HEK293T (cell line): ENCODE results near the gene PIN4.
"Not testable (repeated sequence)": the region's sequence is repeated elsewhere in the genome, so short reads cannot be mapped to it uniquely, and the experiment has no call there.

Source experiments
- CTCF ChIA-PET: fragments of 350-600 bp; formaldehyde crosslinking; extraction: SDS; loops from one replicate; lab custom pipeline; 2021; ENCODE audit warnings: antibody characterized with exemption, inconsistent platforms; lab: Yijun Ruan, JAX
- POLR2A ChIA-PET: fragments of 350-600 bp; formaldehyde crosslinking; extraction: SDS; loops from one replicate; lab custom pipeline; 2020; ENCODE audit warnings: antibody characterized with exemption, inconsistent platforms; lab: Yijun Ruan, JAX
- DNase-seq: peaks from one replicate; pipeline ENCODE4 v3.0.0; 2012; ENCODE audit warnings: mixed read lengths; ENCODE audit errors: extremely low spot score
- ARNT ChIP-seq: fragments of 450-650 bp; IDR thresholded peaks from 2 replicates; pipeline ENCODE4 v1.6.1; 2017; ENCODE audit warnings: mild to moderate bottlenecking
- BHLHE40 ChIP-seq: fragments of 450-650 bp; IDR thresholded peaks from 2 replicates; pipeline ENCODE4 v1.6.1; 2016; ENCODE audit warnings: mild to moderate bottlenecking, moderate library complexity, borderline replicate concordance
- CTBP1 ChIP-seq: fragments of 450-650 bp; IDR thresholded peaks from 2 replicates; pipeline ENCODE4 v1.6.1; 2016; ENCODE audit warnings: borderline replicate concordance
- ELF4 ChIP-seq: fragments of 450-650 bp; IDR thresholded peaks from 2 replicates; pipeline ENCODE4 v1.6.1; 2017; ENCODE audit warnings: antibody characterized with exemption
- FOXA1 ChIP-seq: fragments of 450-650 bp; IDR thresholded peaks from 2 replicates; pipeline ENCODE4 v1.6.1; 2016; ENCODE audit warnings: mild to moderate bottlenecking
- FOXK2 ChIP-seq: fragments of 450-650 bp; IDR thresholded peaks from 2 replicates; pipeline ENCODE4 v1.6.1; 2016; ENCODE audit warnings: mild to moderate bottlenecking
- FOXM1 ChIP-seq: fragments of 450-650 bp; IDR thresholded peaks from 2 replicates; pipeline ENCODE4 v1.6.1; 2017; ENCODE audit warnings: mild to moderate bottlenecking, borderline replicate concordance
- HDGF ChIP-seq: fragments of 450-650 bp; IDR thresholded peaks from 2 replicates; pipeline ENCODE4 v1.6.1; 2017; ENCODE audit warnings: antibody characterized with exemption, borderline replicate concordance
- L3MBTL2 ChIP-seq: fragments of 450-650 bp; conservative IDR thresholded peaks from 2 replicates; pipeline ENCODE4 v1.6.1; 2016; ENCODE audit warnings: mild to moderate bottlenecking
- LEF1 ChIP-seq: fragments of 450-650 bp; IDR thresholded peaks from 2 replicates; pipeline ENCODE4 v1.6.1; 2017; ENCODE audit warnings: mild to moderate bottlenecking, borderline replicate concordance
- NFRKB ChIP-seq: fragments of 450-650 bp; IDR thresholded peaks from 2 replicates; pipeline ENCODE4 v1.6.1; 2016; ENCODE audit warnings: mild to moderate bottlenecking, moderate library complexity
- SP1 ChIP-seq: fragments of 450-650 bp; IDR thresholded peaks from 2 replicates; pipeline ENCODE4 v1.6.1; 2017
- SUZ12 ChIP-seq: fragments of 450-650 bp; IDR thresholded peaks from 2 replicates; pipeline ENCODE4 v1.6.1; 2016; ENCODE audit warnings: mild to moderate bottlenecking
- TARDBP ChIP-seq: fragments of 450-650 bp; IDR thresholded peaks from 2 replicates; pipeline ENCODE4 v1.6.1; 2016
- ZNF384 ChIP-seq: fragments of 450-650 bp; IDR thresholded peaks from 2 replicates; pipeline ENCODE4 v1.6.1; 2016
- TF ChIP-seq, protein P1 (sequence below): fragments of 450-650 bp; IDR thresholded peaks from 2 replicates; pipeline ENCODE4 v1.6.1; 2016

PIN4 gene

DNA sequence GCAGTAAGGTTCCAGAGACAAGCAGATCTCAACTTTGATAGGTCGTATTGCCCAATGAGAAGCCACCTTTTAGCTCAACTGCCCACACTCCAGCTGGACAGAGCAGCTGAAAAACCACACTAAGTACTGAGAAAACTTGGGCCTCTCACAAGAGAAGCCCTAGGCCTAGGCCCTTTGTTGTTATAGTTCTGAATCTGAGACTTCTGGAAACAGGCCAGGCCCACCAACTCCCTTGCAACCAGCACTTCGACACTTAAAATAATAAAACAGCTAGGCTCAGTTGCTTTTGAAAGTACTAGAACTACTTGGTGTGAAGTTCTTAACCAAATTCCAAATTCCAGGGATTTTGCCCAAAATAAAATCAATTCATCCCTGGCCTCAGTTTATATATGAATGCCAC, 36.4 kb upstream of the PIN4 start:
- ChIA-PET POLR2A (no interaction called here), CTCF (interaction anchor here (0.8 to 1.3 kb wide), 2 partner anchors 18 to 143 kb away, joined by 3 read pairs; no protein-coding TSS in a partner anchor)
- DNase-seq = no peak
- TF ChIP-seq ZNF384 (no peak), BHLHE40 (no peak), FOXK2 (no peak), TARDBP (no peak), ARNT (no peak), HDGF (no peak), FOXA1 (no peak), L3MBTL2 (no peak), NFRKB (no peak), SUZ12 (no peak), FOXM1 (no peak), LEF1 (no peak)
- TF ChIP-seq, protein P1, sequence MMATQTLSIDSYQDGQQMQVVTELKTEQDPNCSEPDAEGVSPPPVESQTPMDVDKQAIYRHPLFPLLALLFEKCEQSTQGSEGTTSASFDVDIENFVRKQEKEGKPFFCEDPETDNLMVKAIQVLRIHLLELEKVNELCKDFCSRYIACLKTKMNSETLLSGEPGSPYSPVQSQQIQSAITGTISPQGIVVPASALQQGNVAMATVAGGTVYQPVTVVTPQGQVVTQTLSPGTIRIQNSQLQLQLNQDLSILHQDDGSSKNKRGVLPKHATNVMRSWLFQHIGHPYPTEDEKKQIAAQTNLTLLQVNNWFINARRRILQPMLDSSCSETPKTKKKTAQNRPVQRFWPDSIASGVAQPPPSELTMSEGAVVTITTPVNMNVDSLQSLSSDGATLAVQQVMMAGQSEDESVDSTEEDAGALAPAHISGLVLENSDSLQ = no peak

DNA sequence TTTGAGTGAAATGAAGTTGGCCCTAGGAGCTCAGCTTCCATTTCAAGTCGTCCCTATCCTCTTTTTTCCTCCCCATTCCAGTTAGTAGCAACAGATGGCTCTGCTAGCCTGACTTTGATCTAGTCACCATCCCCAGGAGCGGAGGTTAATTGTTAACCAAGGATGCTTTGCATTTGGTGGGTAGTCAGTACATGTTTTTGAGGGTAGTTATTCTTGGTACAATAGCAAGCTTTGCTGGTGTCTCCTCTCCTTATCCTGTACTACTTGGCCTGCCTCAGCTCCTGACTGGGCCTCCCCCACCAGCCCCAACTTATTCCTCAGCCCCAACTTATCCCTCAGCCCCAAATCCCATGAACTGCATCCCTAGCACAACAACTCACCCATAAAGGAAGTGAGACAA, 35.0 kb upstream of the PIN4 start:
- ChIA-PET POLR2A (no interaction called here), CTCF (no interaction called here)
- no peak for DNase-seq
- TF ChIP-seq FOXK2 (no peak), L3MBTL2 (no peak), CTBP1 (no peak), SUZ12 (no peak), TARDBP (no peak), BHLHE40 (no peak), FOXM1 (no peak), LEF1 (no peak), HDGF (no peak), ARNT (no peak), SP1 (no peak), NFRKB (no peak), FOXA1 (no peak), ZNF384 (no peak)
- TF ChIP-seq, protein P1 = no peak

DNA sequence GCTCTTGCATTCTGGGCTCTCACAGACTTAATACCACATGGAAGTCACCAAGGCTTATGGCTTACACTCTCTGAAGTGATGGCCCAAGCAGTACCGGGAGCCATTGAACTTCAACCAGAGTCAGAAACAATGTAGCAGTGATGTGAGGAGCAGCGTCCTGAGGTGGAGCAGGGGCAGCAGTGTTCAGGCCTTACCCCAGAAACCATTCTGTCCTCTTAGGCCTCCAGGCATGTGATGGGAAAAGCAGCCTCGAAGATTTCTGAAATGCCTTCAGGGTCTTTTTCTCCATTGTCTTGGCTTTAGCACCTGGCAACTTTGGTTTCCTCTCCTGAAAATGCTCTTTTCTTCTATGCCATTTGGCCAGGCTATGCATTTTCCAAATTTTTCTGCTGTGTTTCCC, 22.8 kb upstream of the PIN4 start:
- TF ChIP-seq SUZ12 (no peak), NFRKB (no peak), ZNF384 (no peak), TARDBP (no peak), FOXM1 (no peak), LEF1 (no peak), FOXA1 (no peak), FOXK2 (no peak)
- TF ChIP-seq, protein P1 = no peak
- ChIA-PET POLR2A (no interaction called here), CTCF (no interaction called here)
- no peak for DNase-seq

- no peak for DNase-seq
- ChIA-PET POLR2A (no interaction called here), CTCF (no interaction called here)
- no peak for TF ChIP-seq CTBP1
- no peak for TF ChIP-seq SUZ12
- no peak for TF ChIP-seq SP1
- TF ChIP-seq ELF4 = no peak
Measured at GRCh38 chrX:72159769-72160168, 21.8 kb upstream of the PIN4 start.

DNA sequence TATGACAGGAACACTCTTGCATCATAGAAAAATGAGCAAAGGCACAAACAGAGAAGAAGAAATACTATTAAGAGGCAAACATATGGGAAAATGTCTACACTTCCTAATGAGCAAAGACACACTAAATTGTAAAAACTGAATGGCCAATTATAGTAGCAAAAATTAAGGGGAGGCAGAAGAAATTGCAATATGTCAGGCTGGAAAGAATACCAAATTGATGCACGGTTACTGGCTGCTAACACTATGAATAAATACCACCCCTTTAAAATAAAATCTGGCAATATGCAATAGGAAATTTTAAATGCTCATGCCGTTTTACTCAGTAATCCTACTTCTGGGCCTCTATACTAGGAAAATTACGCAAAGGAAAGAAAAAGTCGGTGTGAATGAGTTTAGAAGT, 16.0 kb upstream of the PIN4 start:
- ChIA-PET POLR2A (interaction anchor here (0.9 kb wide), 1 partner anchor 16 kb away, joined by 3 read pairs; the partner anchor contains the start of gene PIN4), CTCF (no interaction called here)
- no peak for TF ChIP-seq L3MBTL2
- TF ChIP-seq LEF1 = no peak
- no peak for DNase-seq

GRCh38 chrX:72169008-72169728, 12.4 kb upstream of the PIN4 start:
- POLR2A ChIA-PET = no interaction called here
- CTCF ChIA-PET = no interaction called here
- TF ChIP-seq NFRKB = no peak
- TF ChIP-seq TARDBP = no peak
- no peak for TF ChIP-seq ARNT
- no peak for TF ChIP-seq SUZ12
- TF ChIP-seq, protein P1 = no peak
- TF ChIP-seq FOXK2 = no peak
- no peak for TF ChIP-seq CTBP1
- no peak for TF ChIP-seq HDGF
- TF ChIP-seq BHLHE40 = no peak
- TF ChIP-seq SP1 = no peak
- no peak for TF ChIP-seq ELF4
- no peak for TF ChIP-seq FOXA1
- TF ChIP-seq ZNF384 = no peak
- TF ChIP-seq L3MBTL2 = no peak
- TF ChIP-seq FOXM1 = no peak
- TF ChIP-seq LEF1 = no peak
- DNase-seq = no peak

DNA sequence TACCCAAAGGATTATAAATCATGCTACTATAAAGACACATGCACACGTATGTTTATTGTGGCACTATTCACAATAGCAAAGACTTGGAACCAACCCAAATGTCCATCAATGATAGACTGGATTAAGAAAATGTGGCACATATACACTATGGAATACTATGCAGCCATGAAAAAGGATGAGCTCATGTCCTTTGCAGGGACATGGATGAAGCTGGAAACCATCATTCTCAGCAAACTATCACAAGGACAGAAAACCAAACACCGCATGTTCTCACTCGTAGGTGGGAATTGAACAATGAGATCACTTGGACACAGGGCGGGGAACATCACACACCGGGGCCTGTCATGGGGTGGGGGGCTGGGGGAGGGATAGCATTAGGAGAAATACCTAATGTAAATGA, 5.3 kb upstream of the PIN4 start:
- POLR2A ChIA-PET, CTCF ChIA-PET, DNase-seq: not testable (repeated sequence)
